Coronary artery (tissue), 2 donors: Measurements from ENCODE around the gene NR3C1.

Source experiments
- DNase-seq: peaks from one replicate; pipeline ENCODE4 v3.0.0-alpha.2; 2017; ENCODE audit warnings: low spot score
- H3K27ac ChIP-seq, 2 donors: fragments of 200-600 bp; sonication (generic); one replicate each; pipeline ENCODE4 v1.5.1; 2016 to 2019
- H3K4me3 ChIP-seq: fragments of 200-600 bp; sonication (generic); 2 replicates; pipeline ENCODE4 v1.5.1; 2016; ENCODE audit warnings: mild to moderate bottlenecking, moderate library complexity
- CTCF ChIP-seq: fragments of 200-600 bp; sonication (generic); IDR thresholded peaks from one replicate; pipeline ENCODE4 v1.5.1; 2019; ENCODE audit warnings: antibody characterized with exemption

The NR3C1 gene

DNA sequence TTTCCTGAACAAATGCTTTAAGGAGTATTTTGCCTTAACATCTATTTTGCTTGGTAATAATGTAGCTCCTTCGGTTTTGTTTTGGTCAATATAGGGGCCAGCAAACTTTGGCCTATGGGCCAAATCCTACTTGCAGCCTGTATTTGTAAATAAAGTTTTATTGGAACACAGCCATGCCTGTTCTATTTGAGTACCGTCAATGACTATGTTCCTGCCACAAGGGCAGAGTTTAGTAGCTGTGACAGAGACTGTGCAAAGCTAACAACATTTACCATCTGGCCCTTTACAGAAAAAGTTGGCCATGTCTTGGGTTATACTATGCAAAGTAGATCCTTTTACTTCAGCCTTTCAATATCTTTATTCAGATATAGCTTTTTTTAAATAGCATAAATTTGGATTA is 113.4 kb downstream of the NR3C1 start:
- no peak for TF ChIP-seq CTCF
- DNase-seq: no peak
- no peak overlapping the region for H3K27ac ChIP-seq
- H3K4me3 ChIP-seq: no peak overlapping the region

GRCh38 chr5:143284521-143284920 is 119.0 kb downstream of the NR3C1 start:
- no peak overlapping the region for H3K4me3 ChIP-seq
- no peak for TF ChIP-seq CTCF
- H3K27ac ChIP-seq: no peak overlapping the region
- DNase-seq: no peak

DNA sequence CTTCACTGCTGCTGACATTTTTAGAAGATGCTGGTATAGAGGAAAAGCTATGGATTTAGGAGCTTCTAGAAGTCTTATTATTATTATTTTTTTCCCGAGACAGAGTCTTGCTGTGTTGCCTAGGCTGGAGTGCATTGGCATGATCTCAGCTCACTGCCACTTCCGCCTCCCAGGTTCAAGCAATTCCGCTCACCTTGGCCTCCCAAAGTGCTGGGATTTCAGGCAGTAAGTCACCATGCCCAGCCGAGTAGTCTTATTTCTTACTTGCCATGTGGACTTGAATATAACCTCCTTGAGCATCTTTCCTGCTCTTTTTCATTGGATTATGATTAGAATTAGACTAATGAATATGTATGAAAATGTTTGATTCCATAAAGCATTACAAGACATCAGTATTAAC is 119.5 kb downstream of the NR3C1 start:
- DNase-seq: no peak
- no peak for TF ChIP-seq CTCF
- no peak overlapping the region for H3K27ac ChIP-seq
- no peak overlapping the region for H3K4me3 ChIP-seq

DNA sequence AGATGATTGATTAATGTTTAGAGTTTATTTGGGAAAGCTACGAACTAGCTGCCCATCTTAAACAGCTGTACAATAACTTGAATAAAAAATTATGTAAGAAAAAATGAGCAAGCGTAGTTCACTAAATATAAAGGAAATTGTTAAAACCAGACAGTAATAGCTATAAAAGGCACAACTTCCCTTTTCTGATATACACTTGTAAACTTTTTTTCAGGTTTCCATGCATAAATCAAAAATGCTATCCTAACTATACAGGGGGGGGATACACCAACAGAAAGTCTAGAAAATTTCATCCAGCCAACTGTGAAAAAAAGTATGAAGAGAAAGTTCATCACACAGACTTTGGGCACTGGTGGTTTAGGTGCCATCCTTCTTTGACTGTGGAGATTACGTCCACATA is 122.3 kb downstream of the NR3C1 start:
- no peak overlapping the region for H3K4me3 ChIP-seq
- TF ChIP-seq CTCF: no peak
- no peak for DNase-seq
- no peak overlapping the region for H3K27ac ChIP-seq

GRCh38 chr5:143279698-143280097 is 123.8 kb downstream of the NR3C1 start:
- no peak overlapping the region for H3K4me3 ChIP-seq
- no peak for DNase-seq
- no peak overlapping the region for H3K27ac ChIP-seq
- TF ChIP-seq CTCF: no peak

DNA sequence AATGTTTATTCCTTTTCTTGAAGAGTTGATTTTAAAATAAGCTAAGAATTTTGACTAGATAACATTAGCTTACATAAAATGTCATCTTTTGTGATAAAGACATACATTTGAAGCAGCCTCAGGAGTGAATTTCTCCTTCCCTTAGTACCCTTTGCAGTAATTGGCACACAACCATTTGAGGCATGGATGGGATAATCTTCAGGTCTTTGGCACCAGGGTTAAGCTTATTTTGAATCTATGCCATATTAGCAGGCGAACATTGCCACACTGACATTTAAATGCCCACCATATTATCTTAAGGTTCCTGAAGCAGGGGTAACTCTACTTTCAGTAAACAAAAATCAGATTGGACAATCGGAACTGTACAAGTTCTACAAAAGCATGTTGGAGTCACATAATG is 126.0 kb downstream of the NR3C1 start:
- H3K4me3 ChIP-seq: no peak overlapping the region
- no peak for DNase-seq
- H3K27ac ChIP-seq: no peak overlapping the region
- no peak for TF ChIP-seq CTCF

- no peak for TF ChIP-seq CTCF
- H3K27ac ChIP-seq: no peak overlapping the region
These were observed 127.7 kb downstream of the NR3C1 start for GRCh38 chr5:143275512-143276363.

More at GRCh38 chr5:143275512-143276363, 127.7 kb downstream of the NR3C1 start:
- no peak for DNase-seq
- no peak overlapping the region for H3K4me3 ChIP-seq
